IPS-18c (cell line): ENCODE data around the gene PARP1.
"Not testable (repeated sequence)": the region's sequence is repeated elsewhere in the genome, so short reads cannot be mapped to it uniquely, and the experiment has no call there.

Source experiments
- H3K4me3 ChIP-seq: 2 replicates; pipeline ENCODE4 v1.7.0; 2013; ENCODE audit warnings: low read depth, mild to moderate bottlenecking, low read length, moderate library complexity; ENCODE audit not compliant: insufficient read depth
- H3K9me3 ChIP-seq: one replicate; pipeline ENCODE4 v1.6.1; 2013; ENCODE audit warnings: mild to moderate bottlenecking, low read length, moderate library complexity; ENCODE audit not compliant: control insufficient read depth, insufficient read depth

Gene PARP1

DNA sequence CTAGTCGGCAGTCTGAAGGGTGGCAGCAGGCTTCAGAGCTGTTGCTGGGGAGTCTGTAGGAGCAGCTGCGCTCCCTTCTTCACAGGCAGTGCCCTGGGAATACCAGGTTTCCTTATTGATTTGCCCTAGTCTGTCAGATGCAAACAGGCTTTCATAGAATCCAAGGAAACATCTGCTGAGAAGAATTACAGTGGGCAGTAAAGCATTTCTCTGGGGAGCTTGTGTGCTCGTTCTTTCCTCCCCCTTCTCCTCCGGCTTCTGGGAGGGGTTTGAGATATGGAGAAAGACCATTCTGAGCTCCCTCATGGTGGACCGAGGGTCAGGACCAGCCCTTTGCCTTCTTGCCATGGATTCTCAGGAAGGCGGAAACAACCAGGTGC lies 25.4 kb upstream of the PARP1 start:
- Histone ChIP-seq H3K9me3 (no peaks in the 10 kb centered on the region), H3K4me3 (no peak overlapping the region)

DNA sequence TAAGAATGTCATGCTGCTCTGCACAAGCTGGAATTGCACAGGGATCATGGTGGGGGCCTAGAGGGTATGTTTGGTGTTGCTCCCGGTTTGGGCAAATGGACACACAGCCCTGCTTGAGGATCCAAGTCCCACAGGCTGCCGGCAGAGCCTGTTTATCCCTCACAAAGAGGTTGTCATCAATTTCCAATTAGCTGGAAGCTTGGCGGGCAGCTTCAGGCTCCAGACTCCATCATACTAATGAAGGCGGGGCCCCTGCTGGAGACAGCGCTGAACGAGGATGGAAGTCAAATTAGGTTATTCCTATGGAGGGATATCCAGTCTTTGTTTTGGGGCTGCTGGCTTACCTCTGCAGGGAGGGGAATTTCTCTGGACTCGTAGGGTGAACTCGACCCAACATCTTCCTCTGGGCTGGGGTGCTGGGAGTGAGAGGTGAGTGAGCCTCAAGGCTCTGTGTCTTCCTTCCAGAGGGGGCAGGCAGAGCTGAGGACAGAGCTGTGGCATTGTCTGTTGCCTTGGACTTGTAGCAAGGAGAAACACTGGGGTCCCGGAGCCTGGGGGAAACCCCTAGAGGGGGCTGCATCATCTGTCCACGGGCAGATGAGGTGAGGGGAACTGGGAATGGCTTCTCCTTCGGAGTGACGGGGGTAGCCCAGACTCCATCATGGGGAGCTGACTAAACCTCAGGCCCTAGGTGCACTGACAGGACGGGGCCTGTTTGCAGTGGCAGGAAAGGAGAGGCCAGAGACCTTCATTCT lies 24.9 kb upstream of the PARP1 start:
- H3K9me3 ChIP-seq, result no peaks in the 10 kb centered on the region
- H3K4me3 ChIP-seq, result no peak overlapping the region

DNA sequence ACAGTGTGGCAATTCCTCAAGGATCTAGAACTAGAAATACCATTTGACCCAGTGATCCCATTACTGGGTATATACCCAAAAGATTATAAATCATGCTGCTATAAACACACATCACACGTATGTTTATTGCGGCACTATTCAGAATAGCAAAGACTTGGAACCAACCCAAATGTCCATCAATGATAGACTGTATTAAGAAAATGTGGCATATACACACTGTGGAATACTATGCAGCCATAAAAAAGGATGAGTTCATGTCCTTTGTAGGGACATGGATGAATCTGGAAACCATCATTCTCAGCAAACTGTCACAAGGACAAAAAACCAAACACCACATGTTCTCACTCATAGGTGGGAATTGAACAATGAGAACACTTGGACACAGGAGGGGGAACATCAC lies 24.0 kb upstream of the PARP1 start:
- not testable (repeated sequence) for H3K4me3 ChIP-seq, H3K9me3 ChIP-seq

DNA sequence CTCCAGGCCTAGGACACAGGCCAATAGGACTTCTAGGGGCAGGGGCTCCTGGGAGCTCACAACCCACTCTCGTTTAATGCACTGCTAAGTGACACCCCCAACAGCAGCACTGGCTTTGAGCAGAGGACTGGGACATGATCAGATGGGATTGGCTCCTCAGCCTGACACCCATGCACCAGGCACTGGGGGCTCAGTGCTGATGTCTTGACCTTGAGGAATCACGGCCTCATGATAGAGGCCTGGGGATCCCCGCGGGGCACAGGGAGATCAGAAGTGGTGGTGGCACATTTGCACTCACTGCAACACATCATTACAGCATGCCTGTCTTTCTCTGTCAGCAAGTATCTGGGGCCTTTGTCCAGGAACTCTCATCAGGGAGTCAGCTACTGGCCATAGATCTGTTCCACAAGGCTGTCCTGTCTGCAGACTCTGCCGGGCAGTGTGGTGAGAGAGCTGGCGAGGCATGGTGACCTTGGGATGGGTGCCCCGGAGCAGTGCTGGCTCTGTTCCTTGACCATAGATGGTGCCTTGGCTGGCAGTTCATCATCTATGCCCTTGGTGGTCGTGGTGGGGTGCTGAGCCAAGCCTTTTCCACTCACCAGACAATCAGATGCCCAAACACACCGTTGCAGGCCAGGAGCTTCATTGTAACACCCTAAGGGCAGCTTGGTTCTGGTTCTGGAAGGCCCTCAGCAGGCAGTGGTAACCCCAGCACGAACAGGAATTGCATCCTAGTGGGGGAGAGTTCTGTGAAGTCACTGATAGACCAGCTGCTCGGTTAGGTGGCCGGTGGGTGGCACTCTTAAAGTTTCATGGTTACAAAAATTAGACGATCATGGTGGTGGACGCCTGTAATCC lies 22.2 kb upstream of the PARP1 start:
- Histone ChIP-seq H3K9me3 (no peaks in the 10 kb centered on the region), H3K4me3 (no peak overlapping the region)

DNA sequence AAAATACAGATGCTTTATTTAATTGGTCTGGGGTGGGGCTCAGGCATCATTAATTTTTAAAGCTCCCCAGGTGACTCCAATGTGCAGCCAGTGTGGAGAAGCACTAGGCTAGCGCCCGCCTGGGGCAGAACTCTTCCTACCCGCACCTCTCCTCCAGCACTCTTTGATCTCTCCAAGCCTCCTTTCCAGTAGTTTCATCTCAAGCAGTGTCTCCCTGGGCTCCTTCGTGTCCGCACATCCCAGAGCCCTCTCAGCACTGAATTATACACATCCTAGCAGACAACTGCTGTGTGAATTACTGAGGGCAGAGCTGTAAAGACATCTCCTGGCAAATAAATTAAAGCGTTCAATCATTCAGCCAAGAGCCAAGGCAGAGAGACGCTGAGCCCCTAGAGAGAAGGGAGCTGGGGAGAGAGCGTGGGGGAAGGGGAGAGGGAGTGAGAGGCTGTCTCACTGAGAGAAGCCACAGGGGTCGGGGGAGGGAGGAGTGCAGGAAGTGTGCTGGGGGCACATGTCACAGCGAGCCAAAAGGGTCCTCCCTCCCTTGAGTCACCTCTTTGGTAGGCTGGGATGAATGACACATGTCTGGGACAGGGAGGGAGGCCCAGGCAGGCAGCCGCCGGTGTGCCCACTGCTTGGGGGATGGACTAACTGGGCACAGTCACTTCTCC lies 21.0 kb upstream of the PARP1 start:
- Histone ChIP-seq H3K4me3 (no peak overlapping the region), H3K9me3 (no peaks in the 10 kb centered on the region)

DNA sequence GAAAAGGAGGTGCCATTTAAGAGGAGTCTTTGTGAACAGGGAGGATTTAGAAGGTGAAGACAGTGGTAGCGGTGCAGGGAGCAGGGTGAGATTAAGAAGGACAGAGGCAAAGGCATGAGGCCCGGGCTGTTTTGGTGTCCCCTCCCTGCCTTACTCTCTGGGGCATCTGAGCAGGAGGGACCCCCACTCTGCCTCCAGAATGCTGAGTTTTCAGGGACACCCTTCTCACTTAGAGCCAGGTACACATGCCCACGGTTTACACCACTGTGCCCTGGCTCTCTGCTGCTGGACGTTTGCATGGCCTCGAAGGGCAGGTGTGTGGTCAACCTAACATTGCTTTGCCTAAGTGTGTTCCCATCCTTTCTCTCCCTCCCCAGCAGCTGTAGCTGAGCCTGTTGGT lies 20.5 kb upstream of the PARP1 start:
- H3K9me3 ChIP-seq, result no peaks in the 10 kb centered on the region

DNA sequence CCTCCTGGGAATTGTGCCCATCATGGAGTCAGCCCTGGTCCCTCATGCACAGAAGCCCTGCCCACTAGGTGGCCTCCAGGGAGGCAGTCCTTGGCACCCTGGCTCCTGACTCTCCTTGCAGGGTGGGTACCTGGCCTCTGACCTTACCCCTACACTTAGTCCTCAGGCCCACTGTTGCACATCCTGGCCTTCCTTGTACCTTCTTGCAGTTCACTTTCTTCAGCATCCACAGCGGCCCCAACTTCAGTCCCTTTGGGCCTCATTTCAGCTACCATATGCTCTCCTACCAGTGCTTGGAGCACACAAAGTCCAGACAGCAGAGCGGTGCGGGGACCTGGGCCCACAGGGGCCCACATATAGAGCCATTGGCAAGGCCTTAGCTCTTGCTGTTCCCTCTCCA lies 19.2 kb upstream of the PARP1 start:
- no peaks in the 10 kb centered on the region for H3K9me3 ChIP-seq
- H3K4me3 ChIP-seq, result no peak overlapping the region

More for the DNA sequence above, 20.5 kb upstream of the PARP1 start:
- no peak overlapping the region for H3K4me3 ChIP-seq

DNA sequence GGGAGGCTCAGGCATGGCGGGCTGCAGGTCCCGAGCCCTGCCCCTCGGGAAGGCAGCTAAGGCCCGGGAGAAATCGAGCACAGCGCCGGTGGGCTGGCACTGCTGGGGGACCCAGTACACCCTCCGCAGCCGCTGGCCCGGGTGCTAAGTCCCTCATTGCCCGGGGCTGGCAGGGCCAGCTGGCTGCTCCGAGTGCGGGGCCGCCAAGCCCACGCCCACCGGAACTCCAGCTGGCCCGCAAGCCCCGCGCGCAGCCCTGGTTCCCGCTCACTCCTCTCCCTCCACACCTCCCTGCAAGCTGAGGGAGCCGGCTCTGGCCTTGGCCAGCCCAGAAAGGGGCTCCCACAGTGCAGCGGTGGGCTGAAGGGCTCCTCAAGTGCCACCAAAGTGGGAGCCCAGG lies 18.5 kb upstream of the PARP1 start:
- H3K4me3 ChIP-seq, result not testable (repeated sequence)

DNA sequence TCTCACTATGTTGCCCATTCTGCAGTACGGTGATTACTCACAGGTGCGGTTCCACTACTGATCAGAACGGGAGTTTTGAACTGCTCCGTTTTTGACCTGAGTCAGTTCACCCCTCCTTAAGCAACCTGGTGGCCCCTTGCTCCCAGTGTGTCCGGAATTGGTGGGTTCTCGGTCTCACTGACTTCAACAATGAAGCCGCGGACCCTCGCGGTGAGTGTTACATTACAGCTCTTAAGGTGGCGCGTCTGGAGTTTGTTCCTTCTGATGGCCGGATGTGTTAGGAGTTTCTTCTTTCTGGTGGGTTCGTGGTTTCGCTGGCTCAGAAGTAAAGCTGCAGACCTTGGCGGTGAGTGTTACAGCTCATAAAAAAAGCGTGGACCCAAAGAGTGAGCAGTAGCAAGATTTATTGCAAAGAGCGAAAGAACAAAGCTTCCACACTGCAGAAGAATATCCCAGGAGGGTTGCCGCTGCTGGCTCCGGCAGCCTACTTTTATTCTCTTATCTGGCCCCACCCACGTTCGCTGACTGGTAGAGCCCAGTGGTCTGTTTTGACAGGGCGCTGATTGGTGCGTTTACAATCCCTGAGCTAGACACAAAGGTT lies 17.6 kb upstream of the PARP1 start:
- no peak overlapping the region for H3K4me3 ChIP-seq
- no peaks in the 10 kb centered on the region for H3K9me3 ChIP-seq

More for the DNA sequence above, 18.5 kb upstream of the PARP1 start:
- not testable (repeated sequence) for H3K9me3 ChIP-seq

DNA sequence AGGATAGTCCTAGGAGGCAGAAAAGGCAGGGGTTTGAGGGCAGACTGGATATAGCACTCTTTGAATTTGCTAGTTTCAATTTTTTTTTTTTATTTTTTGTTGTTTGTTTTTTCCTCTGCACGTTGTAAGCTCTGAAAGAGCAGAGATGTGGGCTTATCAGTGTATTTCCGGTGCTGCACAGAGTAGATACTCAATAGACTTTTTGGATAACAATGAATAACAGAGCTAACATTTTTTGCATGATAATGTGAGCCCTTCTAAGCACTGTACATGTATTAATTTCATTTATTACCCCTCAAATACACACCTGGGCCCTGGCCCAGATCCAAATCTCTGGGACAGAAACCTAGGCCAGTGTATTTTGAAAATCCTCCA lies 17.1 kb upstream of the PARP1 start:
- no peak overlapping the region for H3K4me3 ChIP-seq
- no peaks in the 10 kb centered on the region for H3K9me3 ChIP-seq

DNA sequence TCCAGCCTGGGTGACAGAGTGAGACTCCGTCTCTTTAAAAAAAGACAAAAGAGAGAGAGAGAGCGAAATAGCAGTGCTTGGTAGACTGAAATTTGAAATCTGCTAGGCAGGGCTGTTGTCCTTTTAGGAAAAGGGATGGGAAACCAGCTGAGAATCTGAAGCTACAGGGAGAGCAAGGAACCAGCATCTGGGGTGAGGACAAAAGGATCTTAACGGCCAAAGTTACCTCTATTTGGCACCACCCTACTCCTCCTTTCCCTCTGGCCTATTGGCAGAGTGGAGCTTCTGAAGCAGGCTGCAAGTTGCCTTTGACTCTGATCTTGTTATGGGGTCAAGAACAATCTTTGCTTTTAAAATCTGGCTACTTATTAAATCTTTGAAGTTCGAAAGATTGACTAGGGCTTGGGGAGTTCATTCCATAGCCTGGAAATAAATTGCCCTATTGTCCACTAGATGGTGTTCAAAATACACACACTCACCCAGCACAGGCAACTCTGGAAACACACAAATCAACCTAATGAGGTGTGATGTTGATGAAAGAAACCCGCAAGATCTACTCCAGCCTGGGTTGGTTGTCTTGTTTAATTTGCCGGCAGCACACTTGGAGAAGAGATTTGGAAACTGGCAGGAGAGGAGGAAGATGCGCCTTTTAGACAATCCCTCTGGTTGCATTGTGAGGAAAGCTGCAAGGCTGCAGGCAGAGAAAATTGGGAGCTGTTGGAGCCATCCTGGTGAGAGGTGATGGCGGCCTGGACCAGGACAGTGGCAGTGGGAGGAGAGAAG lies 16.5 kb upstream of the PARP1 start:
- Histone ChIP-seq H3K4me3 (no peak overlapping the region), H3K9me3 (no peaks in the 10 kb centered on the region)

DNA sequence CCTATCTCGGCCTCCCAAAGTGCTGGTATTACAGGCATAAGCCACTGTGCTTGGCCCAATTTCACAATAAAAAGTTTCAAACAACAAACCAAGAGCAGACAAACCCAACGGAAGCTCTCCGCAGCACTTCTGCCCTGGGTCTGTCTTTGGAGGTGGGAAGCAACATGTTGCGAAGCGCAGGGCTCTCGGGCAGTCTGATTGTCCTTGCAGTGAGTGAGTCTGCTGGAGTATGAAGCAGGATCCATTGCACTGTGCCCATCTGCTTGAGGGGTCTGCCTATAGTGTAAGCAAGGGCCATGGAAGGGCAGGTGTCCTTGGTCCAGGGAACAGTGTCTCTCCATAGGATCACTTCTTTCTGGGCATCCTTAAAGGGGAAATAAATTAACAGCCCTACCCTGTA lies 14.6 kb upstream of the PARP1 start:
- no peak overlapping the region for H3K4me3 ChIP-seq
- no peaks in the 10 kb centered on the region for H3K9me3 ChIP-seq

DNA sequence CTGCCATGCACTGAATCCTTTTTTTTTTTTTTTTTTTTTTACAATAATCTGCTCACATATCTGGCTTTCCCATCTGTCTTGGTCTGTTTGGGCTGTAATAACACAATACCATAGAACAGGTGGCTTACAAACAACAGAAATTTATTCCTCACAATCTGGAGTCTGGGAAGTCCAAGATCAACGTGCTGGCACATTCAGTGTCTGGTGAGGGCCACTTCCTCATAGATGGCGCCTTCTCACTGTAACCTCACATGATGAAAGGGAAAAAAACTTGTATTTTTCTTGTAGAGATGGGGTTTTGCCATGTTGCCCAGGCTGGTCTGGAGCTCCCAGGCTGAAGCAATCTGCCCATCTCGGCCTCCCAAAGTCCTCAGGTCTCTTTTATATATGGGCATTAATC lies 13.0 kb upstream of the PARP1 start:
- H3K9me3 ChIP-seq, result no peaks in the 10 kb centered on the region
- H3K4me3 ChIP-seq, result no peak overlapping the region

DNA sequence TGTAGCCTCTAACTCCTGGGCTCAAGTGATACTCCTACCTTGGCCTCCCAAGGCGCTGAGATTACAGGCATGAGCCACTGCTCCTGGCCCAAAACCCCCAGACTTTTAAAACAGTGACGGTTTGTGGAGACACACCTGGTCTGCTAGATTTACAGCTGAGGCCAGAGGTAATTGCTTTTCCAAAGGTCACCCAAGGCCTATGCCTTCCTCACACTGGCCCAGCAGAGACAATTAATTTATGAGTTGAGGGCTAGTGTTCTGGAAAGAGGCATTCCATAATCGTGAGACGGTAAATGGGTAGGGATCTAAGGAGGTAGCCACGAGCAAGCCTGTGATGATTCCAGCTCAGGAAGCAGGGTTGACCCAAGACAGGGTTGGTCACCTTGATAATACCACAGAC lies 12.4 kb upstream of the PARP1 start:
- H3K9me3 ChIP-seq, result no peaks in the 10 kb centered on the region
- no peak overlapping the region for H3K4me3 ChIP-seq

DNA sequence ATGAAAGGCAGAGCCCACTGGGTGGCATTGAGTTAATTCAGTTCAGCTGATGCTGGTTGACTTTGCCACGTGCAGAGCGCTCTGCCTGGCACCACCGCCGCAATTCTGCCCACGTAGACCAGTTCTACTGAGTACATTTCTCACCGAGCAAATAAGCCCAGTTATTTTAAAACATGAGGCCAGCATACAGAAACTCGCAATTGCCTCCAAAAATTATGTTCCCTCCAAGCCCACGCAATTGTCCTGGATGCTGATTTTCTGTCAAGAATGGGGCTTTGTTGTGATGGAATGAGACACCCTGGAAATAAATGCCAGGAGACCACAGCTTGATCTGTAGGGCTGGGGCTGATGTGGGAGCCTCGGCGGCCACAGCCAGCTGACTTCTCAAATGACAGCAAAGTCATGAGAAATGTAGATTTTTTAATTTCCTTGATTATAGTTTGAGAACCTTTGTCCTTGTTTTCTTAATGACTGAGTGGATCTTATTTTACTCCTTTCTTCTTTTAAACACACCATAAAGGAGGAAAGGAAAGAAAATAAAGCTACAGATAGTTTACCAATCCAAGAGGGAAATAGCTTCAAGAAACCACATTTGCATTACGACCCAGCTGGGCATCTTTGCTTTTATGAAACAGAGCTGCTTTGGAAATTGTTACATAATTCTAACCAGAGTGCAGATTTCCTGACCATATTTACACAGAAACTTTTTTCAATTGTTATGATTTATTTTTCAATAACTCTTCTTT lies 11.6 kb upstream of the PARP1 start:
- Histone ChIP-seq H3K9me3 (no peaks in the 10 kb centered on the region), H3K4me3 (no peak overlapping the region)

DNA sequence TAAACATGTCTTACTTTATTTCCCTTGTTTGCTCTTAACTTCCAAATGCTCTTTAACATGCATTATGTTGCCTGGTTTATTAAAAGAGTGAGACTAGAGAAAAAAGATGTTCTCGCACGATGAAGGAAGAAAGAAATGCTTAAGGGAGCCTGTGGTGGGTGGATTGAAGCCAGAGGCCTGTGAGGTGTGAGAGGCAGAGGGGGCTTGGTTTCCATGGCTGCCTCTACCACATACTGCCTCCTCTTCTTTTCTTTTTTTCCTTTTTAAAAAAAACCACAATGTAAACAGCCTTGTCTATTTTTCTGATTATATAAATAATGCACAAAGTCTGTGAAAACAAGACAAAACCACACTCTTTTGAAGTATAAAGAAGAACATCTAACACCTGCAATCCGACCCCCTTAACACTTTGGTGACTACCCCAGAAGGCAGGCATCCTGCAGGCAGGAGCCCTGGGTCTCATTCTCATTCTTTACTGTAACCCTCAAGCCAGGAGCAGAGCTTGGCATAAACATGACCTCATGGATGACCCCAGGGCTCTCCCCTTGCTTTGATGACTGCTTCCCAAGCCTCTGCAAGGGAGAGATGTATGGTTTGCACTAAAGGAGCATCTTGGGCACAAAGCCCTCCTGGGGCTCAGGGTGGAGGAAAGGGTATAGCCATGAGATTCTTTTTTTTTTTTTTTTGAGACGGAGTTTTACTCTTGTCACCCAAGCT lies 10.1 kb upstream of the PARP1 start:
- no peaks in the 10 kb centered on the region for H3K9me3 ChIP-seq
- H3K4me3 ChIP-seq, result no peak overlapping the region
